Small intestine (tissue), 7 donors: ENCODE data around the gene ZNF667. TPM values are rescaled to one million over a fixed set of nuclear protein-coding genes. Genes with fewer than 3 reads are reported as not detected.

ENCODE experiments used
- DNase-seq, 2 donors: peaks; one replicate each; pipeline versions ENCODE4 v3.0.0 to v3.0.0-alpha.2; 2013
- FAIRE-seq: peaks from 2 replicates; lab custom pipeline; 2012; peaks lifted over from hg19 to GRCh38; lab: Jason Lieb, UNC
- H3K27ac ChIP-seq, 3 donors: one replicate each; pipeline ENCODE4 v1.5.1; 2013; ENCODE audit warnings: low read length in 2 of 3, mild to moderate bottlenecking in 2 of 3, control low read depth in 1 of 3, inconsistent platforms in 1 of 3, low read depth in 1 of 3, moderate library complexity in 1 of 3
- H3K27me3 ChIP-seq, 3 donors: one replicate each; pipeline ENCODE4 v1.6.1; 2013; ENCODE audit warnings: low read length in 3 of 3, inconsistent platforms in 1 of 3; ENCODE audit not compliant: control insufficient read depth in 3 of 3, insufficient read depth in 3 of 3
- H3K36me3 ChIP-seq, 3 donors: one replicate each; pipeline ENCODE4 v1.6.1; 2013; ENCODE audit warnings: low read length in 3 of 3, inconsistent platforms in 1 of 3, low read depth in 1 of 3, mild to moderate bottlenecking in 1 of 3, moderate library complexity in 1 of 3; ENCODE audit not compliant: control insufficient read depth in 3 of 3, insufficient read depth in 2 of 3
- H3K4me1 ChIP-seq, 3 donors: one replicate each; pipeline ENCODE4 v1.6.1; 2013; ENCODE audit warnings: low read length in 2 of 3, inconsistent platforms in 1 of 3, low read depth in 1 of 3, mild to moderate bottlenecking in 1 of 3, moderate library complexity in 1 of 3; ENCODE audit not compliant: control insufficient read depth in 3 of 3, insufficient read depth in 2 of 3
- H3K4me3 ChIP-seq, 3 donors: one replicate each; pipeline ENCODE4 v1.5.1; 2013; ENCODE audit warnings: low read length in 3 of 3, control low read depth in 1 of 3, inconsistent platforms in 1 of 3, low read depth in 1 of 3, mild to moderate bottlenecking in 1 of 3, moderate library complexity in 1 of 3
- H3K9me3 ChIP-seq, 2 donors: one replicate each; pipeline ENCODE4 v1.6.1; 2013; ENCODE audit warnings: low read depth in 1 of 2, low read length in 1 of 2; ENCODE audit not compliant: control insufficient read depth in 2 of 2, insufficient read depth in 1 of 2
- WGBS, 3 donors: extraction: QIAGEN DNeasy Blood & Tissue Kit; methylation state at CpG; one replicate each; pipeline ENCODE4 v1.1.7; 2013; 5-methylcytosine and 5-hydroxymethylcytosine counted together
- polyA plus RNA-seq, 4 donors: library from polyadenylated mRNA; stranded (reverse) in 3 of 4; unstranded in 1 of 4; fragments of 200-250 nt in 3 of 4; fragments of 120-200 nt in 1 of 4; gene quantifications; one replicate each; pipeline versions ENCODE4 v1.2.1 to v1.2.3, GENCODE V29; 2013
- donor health status: healthy with polysubstance abuse.
- donor health status: control.
- donor health status: control.
- donor health status: Bipolar disorder and iron deficiency.
- donor health status: healthy.

ZNF667 gene
- polyA plus RNA-seq, 4 donors, result 0.73 to 9.5 TPM; not detected in 2

GRCh38 chr19:56477429-56478338 is 539 bp upstream of the ZNF667 start:
- Histone ChIP-seq H3K9me3 (peaks cover 8 to 60% of the 10 kb centered on the region in 2 donors), H3K27me3 (no peaks in the 10 kb centered on the region), H3K27ac (peak overlapping the region in 2 of 3 donors; percentile 66 to 69), H3K36me3 (peaks cover 0 to 3% (median 0%) of the 10 kb centered on the region in 3 donors), H3K4me3 (peak overlapping the region; percentile 22 to 70 (median 46)), H3K4me1 (no peaks in the 10 kb centered on the region)
- peak; percentile 5 to 98 for DNase-seq
- FAIRE-seq, result no peak
- 4 to 23% (median 20%) methylated on average over 72 to 80 of the region's 80 CpGs for WGBS, 3 donors

- Histone ChIP-seq H3K4me3 (no peak overlapping the region), H3K4me1 (no peaks in the 10 kb centered on the region), H3K36me3 (peaks cover 0 to 8% (median 3%) of the 10 kb centered on the region in 3 donors), H3K27me3 (no peaks in the 10 kb centered on the region), H3K9me3 (peaks cover 8 to 56% of the 10 kb centered on the region in 2 donors), H3K27ac (no peak overlapping the region)
- 83 to 85% (median 84%) methylated on average over 10 of the region's 10 CpGs for WGBS, 3 donors
- FAIRE-seq (no peak), DNase-seq (peak in 1 of 2 donors; percentile 13)
Observed at GRCh38 chr19:56476093-56476492, 1.1 kb downstream of the ZNF667 start.

- FAIRE-seq (no peak), DNase-seq (no peak)
- no peak overlapping the region for H3K4me3 ChIP-seq
- H3K9me3 ChIP-seq, result peaks cover 9 to 56% of the 10 kb centered on the region in 2 donors
- no peak overlapping the region for H3K27ac ChIP-seq
- WGBS, 3 donors, result 69 to 81% (median 74%) methylated on average over 3 of the region's 3 CpGs
- H3K27me3 ChIP-seq, result no peaks in the 10 kb centered on the region
- H3K36me3 ChIP-seq, result peaks cover 0 to 14% (median 3%) of the 10 kb centered on the region in 3 donors
- H3K4me1 ChIP-seq, result no peaks in the 10 kb centered on the region
Observed at GRCh38 chr19:56474308-56474707, 2.8 kb downstream of the ZNF667 start.

- Histone ChIP-seq H3K9me3 (peaks cover 0 to 32% of the 10 kb centered on the region in 2 donors), H3K4me1 (no peaks in the 10 kb centered on the region), H3K36me3 (peaks cover 0 to 3% (median 2%) of the 10 kb centered on the region in 3 donors), H3K27me3 (no peaks in the 10 kb centered on the region), H3K27ac (no peak overlapping the region), H3K4me3 (no peak overlapping the region)
- FAIRE-seq (no peak), DNase-seq (no peak)
- 88 to 94% (median 92%) methylated on average over 8 of the region's 8 CpGs for WGBS, 3 donors
Observed at GRCh38 chr19:56441206-56441792, 35.8 kb downstream of the ZNF667 start.

GRCh38 chr19:56423985-56424353 is 53.2 kb downstream of the ZNF667 start:
- Histone ChIP-seq H3K4me3 (no peak overlapping the region), H3K36me3 (peaks cover 0 to 4% (median 2%) of the 10 kb centered on the region in 3 donors), H3K4me1 (no peaks in the 10 kb centered on the region), H3K9me3 (peaks cover 1 to 37% of the 10 kb centered on the region in 2 donors), H3K27me3 (no peaks in the 10 kb centered on the region), H3K27ac (no peak overlapping the region)
- 81 to 95% (median 91%) methylated on average over 1 of the region's 1 CpG for WGBS, 3 donors
- FAIRE-seq (no peak), DNase-seq (no peak)

GRCh38 chr19:56423276-56423984 is 53.7 kb downstream of the ZNF667 start:
- FAIRE-seq (no peak), DNase-seq (no peak)
- no peaks in the 10 kb centered on the region for H3K27me3 ChIP-seq
- no peak overlapping the region for H3K27ac ChIP-seq
- 91 to 95% (median 94%) methylated on average over 5 of the region's 5 CpGs for WGBS, 3 donors
- peaks cover 0 to 4% (median 2%) of the 10 kb centered on the region in 3 donors for H3K36me3 ChIP-seq
- H3K4me1 ChIP-seq, result no peaks in the 10 kb centered on the region
- peaks cover 1 to 35% of the 10 kb centered on the region in 2 donors for H3K9me3 ChIP-seq
- no peak overlapping the region for H3K4me3 ChIP-seq

- Histone ChIP-seq H3K4me3 (peak overlapping the region in 1 of 3 donors; percentile 72), H3K27me3 (no peaks in the 10 kb centered on the region), H3K4me1 (peaks cover 0 to 4% (median 0%) of the 10 kb centered on the region in 3 donors), H3K27ac (no peak overlapping the region), H3K36me3 (peaks cover 0 to 8% (median 7%) of the 10 kb centered on the region in 3 donors), H3K9me3 (peaks cover 3 to 39% of the 10 kb centered on the region in 2 donors)
- DNase-seq (no peak), FAIRE-seq (no peak)
- 92 to 95% (median 94%) methylated on average over 4 of the region's 4 CpGs for WGBS, 3 donors
Observed at GRCh38 chr19:56405062-56405461, 72.1 kb downstream of the ZNF667 start.

GRCh38 chr19:56404705-56405056 is 72.5 kb downstream of the ZNF667 start:
- no peak for DNase-seq

More at GRCh38 chr19:56404705-56405056, 72.5 kb downstream of the ZNF667 start:
- no peaks in the 10 kb centered on the region for H3K27me3 ChIP-seq
- peak overlapping the region in 2 of 3 donors; percentile 72 to 85 for H3K4me3 ChIP-seq
- peaks cover 0 to 4% (median 0%) of the 10 kb centered on the region in 3 donors for H3K4me1 ChIP-seq
- FAIRE-seq, result no peak
- H3K27ac ChIP-seq, result no peak overlapping the region
- peaks cover 3 to 39% of the 10 kb centered on the region in 2 donors for H3K9me3 ChIP-seq
- 56 to 69% (median 66%) methylated on average over 9 of the region's 9 CpGs for WGBS, 3 donors
- peaks cover 0 to 8% (median 7%) of the 10 kb centered on the region in 3 donors for H3K36me3 ChIP-seq
